ENCODE results near the gene GADD45B.
"Not testable (repeated sequence)": the region's sequence is repeated elsewhere in the genome, so short reads cannot be mapped to it uniquely, and the experiment has no call there.

GADD45B gene

DNA sequence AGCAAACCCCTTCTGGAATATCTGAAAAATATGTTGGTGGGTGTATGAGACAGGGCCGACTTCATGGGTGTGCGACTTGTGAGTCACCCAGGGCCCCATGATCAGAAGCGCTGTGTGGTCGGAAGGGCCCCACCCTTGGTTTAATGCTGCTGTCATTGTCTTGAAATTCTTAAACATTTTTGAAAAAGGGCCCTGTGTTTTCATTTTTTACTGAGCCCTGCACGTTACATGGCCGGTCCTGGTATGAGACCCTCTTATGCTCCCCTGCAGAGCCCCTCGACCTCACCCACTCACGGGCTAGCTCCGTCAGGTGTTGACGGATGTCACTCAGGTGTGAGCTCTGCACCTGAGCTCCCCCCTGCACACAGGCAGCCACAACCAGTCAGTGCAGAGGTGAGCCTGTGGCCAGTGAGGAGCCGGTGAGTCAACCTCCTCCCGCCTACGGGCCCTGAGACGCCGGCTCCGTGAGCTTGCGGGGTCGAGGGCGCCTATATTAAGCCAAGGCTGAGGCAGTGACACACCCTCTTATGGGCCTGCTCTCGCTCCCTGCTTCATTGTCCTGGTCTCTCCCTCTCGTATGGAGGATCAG, 27.7 kb downstream of the GADD45B start:
- peak; percentile 58 for DNase-seq (ENCODE audit: low read depth)

DNA sequence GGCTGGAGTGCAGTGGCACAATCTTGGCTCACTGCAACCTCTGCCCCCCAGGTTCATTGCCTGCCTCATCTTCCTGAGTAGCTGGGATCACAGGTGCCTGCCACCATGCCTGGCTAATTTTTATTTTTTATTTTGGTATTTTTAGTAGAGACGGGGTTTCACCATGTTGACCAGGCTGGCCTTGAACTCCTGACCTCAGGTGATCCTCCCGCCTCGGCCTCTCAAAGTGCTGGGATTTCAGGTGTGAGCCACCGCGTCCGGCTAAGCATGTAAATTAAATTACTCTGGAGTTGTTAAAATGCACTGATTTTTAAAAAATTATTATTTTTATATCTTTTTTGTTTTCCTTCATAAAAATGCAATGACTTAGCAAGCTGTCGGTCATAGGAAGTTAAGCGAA, 30.7 kb downstream of the GADD45B start:
- not testable (repeated sequence) for DNase-seq (ENCODE audit: low read depth); H3K4me3 ChIP-seq (ENCODE audit: low read depth, low read length)

More for the DNA sequence above, 27.7 kb downstream of the GADD45B start:
- H3K4me3 ChIP-seq (ENCODE audit: low read depth, low read length), result no peak overlapping the region

DNA sequence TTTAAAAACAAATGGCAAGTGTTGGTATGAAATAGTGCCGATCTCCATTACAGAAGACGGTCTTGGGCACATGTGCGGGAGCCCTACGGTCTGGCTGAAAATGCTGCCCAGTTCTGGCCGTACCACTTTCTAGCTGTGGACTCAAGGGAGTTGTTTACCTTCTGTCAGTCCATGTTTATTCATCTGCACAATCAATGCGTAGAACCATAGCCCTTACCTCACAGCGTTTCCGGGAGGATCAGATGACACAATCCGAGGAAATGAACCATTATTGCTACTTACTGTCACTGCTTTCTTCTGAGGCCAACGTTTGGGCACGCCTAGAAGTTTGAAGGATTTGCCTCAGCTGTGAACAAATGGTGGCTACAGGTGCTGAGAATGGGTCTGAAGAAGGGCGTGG, 31.2 kb downstream of the GADD45B start:
- H3K4me3 ChIP-seq (ENCODE audit: low read depth, low read length), result no peak overlapping the region
- DNase-seq (ENCODE audit: low read depth), result peak; percentile 53

DNA sequence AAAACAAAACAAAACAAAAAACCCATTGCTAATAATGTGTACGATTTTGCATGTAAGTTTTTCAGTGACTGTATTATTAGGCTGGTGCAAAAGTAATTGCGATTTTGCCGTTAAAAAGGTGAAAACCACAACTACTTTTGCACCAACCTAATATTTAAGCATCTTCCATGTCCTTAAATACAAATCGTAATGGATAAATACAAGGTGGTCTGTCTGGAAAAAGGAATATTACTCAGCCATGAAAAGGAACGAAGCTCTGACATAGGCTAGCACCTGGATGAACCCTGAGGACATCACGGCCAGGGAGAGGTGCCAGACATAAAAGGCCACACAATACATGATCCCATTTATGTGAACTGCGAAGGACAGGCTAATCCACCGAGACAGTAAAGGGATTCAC, 33.2 kb downstream of the GADD45B start:
- DNase-seq (ENCODE audit: low read depth), result no peak
- H3K4me3 ChIP-seq (ENCODE audit: low read depth, low read length), result no peak overlapping the region

DNA sequence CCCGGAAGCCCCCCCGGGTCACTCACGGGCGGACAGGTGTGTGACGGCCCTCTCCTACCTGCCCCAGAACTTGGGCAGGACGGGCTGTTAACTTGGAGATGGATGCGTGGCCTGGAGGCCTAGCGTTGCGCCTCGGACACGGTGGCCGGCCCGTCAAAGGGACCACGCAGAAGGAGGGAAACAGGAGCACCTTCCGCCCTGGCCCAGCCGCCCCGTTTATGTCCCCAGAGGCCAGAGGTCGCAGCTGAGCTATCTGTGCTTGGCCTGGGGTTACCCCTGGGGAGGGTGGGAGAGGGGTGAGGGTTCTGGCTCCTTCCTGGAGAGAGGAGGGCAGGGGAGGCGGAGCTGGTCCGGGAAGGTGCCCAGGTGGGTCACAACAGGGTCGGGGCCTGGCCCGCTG, 35.6 kb downstream of the GADD45B start:
- no peak overlapping the region for H3K4me3 ChIP-seq (ENCODE audit: low read depth, low read length)
- no peak for DNase-seq (ENCODE audit: low read depth)

DNA sequence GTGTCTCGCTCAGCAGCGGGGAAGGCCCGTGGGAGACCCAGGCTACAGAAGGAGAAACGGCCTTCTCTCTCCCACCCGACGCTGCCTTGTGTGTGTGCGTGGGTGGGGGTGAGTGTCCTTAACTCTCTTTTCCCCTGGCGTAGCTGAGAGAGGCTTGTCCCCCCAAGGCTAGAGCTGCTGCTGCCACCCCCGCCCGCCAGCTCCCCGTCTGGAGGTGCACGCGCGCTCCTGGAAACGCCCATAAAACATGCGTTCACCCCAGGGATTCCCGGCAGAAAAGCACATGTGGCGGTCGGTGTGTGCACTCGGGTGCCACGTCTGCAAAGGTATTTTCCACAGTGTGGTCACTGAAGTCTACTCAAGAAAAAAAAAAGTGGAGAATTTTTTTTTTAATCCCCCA, 36.1 kb downstream of the GADD45B start:
- no peak overlapping the region for H3K4me3 ChIP-seq (ENCODE audit: low read depth, low read length)
- no peak for DNase-seq (ENCODE audit: low read depth)

DNA sequence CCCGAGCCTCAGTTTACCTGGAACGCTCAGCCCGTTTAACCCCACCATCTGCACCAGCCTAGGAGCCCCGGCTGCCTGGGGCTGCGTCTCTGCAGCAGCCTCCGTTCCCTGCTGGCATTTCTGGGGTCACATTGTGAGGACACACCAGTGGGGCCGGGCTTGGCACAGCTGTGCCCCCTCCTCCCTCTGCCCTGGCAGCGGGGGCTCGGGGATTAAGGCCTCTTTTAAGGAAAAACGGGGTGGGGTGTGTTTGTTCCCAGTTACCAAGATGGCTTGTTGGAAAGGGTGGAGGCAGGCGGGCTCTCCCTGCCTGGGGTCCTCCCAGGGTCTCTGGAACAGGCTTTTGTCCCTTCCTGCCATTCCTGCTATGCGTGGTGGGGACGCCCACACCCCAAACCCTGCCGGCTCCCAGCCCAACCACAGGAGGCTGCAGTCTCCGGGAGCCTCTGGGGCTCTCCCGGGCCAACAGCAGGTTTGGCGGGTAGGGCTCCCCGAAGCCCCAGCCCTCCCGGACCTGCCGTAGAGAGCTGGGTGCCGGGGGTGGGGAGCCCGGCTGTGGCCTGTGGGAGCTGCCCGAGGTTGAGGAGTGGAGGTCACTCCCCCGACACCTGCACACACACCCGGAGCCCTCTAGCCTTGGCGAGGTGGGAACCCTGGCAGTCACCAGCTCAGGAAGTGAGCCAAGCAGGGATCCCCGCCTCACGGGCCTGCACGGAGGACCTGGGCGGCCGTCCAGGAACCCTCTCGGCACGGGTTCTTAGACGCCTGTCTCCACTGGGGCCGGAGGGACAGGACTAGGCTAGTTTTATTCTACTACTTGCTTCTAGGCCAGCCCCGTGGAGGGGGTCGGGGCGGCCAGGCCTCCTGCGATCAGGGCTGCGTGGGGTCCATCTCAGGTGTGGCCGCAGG, 36.9 kb downstream of the GADD45B start:
- DNase-seq (ENCODE audit: low read depth), result no peak
- H3K4me3 ChIP-seq (ENCODE audit: low read depth, low read length), result no peak overlapping the region

DNA sequence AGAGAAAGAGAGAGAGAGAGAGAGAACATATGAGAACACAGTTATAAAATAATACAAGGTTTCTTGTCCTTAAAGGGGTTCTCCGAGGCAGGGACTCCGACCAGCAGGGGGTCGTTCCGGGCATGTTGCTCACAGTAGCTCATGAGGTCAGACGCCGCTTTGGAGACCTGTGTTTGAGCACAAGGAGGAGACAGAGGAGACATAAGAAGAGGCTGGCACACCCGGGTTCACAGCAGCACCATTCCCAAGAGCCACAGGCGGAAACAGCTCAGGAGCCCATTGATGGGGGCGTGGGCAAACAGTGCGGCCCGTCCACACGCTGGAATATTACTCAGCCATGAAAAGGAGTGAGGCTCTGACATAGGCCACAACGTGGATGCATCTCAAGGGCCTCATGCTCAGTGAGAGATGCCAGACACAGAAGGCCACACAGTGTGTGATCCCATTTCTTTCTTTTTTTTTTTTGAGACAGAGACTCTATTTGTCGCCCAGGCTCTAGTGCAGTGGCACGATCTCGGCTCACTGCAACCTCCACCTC, 39.1 kb downstream of the GADD45B start:
- H3K4me3 ChIP-seq (ENCODE audit: low read depth, low read length), result no peak overlapping the region
- DNase-seq (ENCODE audit: low read depth), result no peak

DNA sequence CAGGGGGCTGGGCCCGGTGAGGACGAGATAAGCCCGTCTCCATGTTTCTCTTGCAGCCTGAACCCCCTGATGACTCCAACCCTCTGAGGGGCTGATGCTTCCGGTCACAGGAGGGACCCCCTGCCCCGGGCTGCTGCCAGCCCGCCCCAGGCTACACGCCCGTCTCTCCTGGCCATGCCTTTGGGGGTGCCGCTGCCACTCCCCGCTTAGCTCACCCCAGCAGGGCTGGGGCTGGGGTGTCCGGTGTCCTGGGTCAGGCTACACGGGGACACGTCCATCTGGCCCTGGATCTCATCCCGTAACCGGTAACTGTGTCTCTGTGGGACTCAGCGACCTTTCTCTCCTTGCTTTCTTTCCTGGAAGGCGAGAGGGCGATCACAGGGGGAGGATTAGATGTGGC, 40.8 kb downstream of the GADD45B start:
- DNase-seq (ENCODE audit: low read depth), result no peak
- H3K4me3 ChIP-seq (ENCODE audit: low read depth, low read length), result no peak overlapping the region

DNA sequence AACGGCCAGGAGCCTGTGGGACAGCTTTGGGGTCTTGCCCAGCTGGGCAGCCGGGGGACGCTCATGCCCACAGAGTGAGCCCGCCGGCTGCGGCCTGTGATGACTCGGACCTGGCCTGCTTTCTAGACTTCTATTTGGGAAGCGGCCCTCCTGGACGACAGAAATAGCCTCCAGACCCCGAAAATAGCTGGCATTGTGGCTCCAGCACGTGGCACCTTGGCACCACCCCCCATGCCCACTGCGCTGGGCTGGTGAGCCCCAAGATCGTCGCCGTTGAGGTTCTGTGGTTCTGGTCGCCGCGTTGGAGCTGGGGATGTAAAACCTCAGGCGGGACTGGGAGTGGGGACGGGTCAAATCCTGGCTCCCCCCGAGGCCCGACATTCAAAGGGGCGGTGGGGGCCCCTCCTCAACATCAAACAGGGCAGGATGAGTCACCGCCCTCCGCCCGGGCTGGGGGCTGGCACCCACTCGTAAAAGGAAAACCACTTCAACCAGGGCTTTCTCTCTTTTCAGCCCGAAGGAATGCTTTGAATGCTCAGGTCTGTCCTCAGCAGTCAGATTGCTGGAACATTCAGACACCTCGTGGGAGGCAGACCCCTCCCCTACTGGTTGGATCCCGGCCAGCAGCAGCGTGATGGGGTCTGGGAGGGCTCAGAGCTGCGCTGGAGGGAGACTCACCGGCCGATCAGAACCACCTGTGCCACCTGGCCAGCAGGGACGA, 42.1 kb downstream of the GADD45B start:
- H3K4me3 ChIP-seq (ENCODE audit: low read depth, low read length), result no peak overlapping the region
- no peak for DNase-seq (ENCODE audit: low read depth)

DNA sequence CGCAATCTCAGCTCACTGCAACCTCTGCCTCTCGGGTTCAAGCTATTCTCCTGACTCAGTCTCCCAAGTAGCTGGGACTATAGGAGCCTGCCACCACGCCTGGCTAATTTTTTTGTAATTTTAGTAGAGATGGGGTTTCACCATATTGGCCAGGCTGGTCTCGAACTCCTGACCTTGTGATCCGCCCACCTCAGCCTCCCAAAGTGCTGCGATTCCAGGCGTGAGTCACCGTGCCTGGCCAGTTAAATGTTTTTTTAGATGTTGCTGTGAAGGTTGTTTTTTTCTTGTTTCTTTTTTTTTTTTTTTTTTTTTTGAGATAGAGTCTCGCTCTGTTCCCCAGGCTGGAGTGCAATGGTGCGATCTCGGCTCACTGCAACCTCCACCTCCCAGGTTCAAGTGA, 42.9 kb downstream of the GADD45B start:
- DNase-seq (ENCODE audit: low read depth); H3K4me3 ChIP-seq (ENCODE audit: low read depth, low read length): not testable (repeated sequence)

DNA sequence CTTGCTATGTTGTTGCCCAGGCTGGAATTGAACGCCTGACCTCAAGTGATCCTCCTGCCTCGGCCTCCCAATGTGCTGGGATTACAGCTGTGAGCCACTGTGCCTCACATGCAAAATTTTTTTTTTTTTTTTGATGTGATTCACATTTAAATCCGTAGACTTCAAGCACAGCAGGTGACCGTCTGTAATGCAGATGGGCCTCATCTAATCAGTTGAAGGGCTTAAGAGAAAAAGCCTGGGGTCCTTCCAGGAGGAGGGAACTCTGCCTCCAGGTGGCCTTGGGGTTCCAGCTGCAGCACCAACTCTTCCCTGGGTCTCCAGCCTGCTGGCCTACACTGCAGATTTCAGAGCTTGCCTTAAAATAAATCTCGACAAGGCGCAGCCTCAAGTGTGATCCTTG, 43.6 kb downstream of the GADD45B start:
- H3K4me3 ChIP-seq (ENCODE audit: low read depth, low read length), result no peak overlapping the region
- DNase-seq (ENCODE audit: low read depth), result no peak

DNA sequence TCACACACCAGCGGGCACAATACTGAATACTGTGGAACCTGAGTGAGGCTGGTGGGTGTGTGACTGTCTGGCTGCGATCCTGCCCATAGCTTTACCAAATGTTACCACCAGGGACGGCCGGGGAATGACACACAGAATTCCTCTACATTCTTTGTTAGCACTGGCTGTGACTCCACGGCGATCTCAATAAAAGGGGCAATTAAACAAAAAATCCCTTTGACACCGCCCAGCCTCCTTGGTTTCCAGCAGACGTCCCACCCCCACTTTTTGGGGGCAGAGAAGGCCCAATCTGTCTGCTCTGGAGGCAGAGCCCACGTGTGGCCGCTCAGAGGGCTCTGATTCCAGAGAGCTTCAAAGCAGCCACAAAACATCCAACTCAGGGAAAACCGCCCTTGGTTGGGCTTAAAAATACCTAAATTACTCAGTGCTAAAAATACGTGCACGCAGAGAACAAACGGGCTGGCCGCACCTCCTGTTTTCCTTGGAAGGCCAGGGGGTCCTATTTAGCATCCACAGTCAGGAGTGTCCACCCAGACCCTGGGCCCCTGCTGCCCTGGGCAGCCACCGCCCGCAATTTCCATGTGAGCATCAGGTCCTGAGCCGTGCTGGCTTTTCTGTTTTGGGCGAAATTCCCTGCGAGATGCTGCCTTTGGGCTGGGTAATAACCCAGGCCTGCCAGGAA, 47.8 kb downstream of the GADD45B start:
- DNase-seq (ENCODE audit: low read depth), result no peak
- H3K4me3 ChIP-seq (ENCODE audit: low read depth, low read length), result no peak overlapping the region

DNA sequence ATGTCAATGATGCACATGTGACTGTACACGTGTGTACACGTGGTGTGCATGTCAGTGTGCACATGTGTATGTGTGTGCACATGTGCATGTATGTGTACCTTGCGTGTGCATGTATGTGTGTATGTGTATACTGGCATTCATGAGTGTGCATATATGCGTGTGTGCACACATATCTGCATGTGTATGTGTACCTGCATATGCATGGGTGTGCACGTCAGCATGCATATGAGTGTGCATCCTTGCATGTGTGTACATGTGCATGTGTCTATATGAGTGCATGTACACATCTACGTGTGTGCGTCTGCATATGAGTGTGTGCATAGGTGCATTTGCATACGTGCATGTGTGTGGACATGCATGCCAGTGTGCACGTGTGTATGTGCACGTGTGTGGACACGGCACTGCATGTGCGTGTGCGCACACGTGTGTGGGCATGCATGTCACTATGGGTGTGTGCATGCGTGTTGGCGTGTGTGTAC, 48.5 kb downstream of the GADD45B start:
- no peak for DNase-seq (ENCODE audit: low read depth)
- H3K4me3 ChIP-seq (ENCODE audit: low read depth, low read length), result no peak overlapping the region

DNA sequence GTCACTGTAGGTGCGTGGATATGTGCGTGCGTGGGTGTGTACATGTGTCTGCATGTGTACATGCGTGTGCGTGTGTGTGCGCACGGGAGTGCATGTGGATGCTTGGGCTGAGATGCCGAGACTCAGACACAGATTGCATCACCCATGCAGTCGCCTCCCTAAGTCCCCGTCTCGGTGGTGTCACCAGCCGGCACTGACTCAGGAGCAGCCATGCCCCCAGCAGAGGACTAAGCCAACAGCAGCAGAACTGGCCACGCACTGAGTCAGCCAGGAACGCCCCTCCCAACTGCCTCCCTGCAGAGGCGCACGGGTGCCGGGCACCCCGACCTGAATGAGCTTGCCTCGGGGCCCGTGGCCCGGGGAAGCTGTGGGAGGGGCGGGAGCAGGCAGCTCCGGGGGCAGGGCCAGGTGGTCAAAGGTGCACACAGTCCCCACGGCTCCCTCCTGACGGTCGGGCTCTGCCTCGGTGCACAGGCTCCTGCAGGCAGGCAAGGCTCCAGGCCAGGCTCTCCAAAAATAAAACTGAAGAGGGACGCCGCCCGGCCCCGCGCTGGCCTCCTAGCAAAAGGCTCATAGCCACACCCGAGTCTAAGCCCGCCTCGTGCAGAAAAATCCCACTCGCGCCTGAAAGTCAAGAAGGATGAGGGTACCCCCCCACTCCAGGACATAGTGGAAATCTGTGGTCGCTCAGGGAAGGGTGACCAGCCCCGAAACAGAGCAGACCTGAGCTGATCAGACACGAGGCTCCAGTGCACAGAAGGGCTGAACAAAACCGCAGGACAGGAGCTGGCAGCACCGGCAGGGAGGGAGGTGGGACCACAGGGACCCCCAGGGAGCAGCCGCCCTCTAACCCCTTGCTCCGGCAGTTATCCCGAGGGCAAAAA, 49.2 kb downstream of the GADD45B start:
- no peak overlapping the region for H3K4me3 ChIP-seq (ENCODE audit: low read depth, low read length)
- DNase-seq (ENCODE audit: low read depth), result no peak

DNA sequence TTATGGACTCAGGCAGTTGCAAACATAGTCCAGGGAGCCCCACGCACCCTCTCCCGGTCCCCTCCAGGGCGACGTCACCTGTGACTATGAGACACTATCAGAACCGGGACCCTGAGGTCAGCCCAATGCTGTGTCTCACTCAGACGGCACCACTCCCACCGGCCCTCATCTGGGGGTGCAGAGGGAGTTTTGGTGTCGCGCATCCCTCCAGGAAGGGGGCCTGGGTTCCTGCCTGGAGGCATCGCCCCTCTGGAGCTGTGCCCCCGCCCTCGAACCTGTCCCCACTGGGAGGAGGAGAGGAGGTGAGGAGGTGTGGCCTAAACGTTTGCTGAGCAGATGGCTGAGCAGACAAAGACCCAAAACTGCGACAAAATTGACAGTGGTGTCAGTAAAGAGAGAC, 51.2 kb downstream of the GADD45B start:
- DNase-seq (ENCODE audit: low read depth), result no peak

DNA sequence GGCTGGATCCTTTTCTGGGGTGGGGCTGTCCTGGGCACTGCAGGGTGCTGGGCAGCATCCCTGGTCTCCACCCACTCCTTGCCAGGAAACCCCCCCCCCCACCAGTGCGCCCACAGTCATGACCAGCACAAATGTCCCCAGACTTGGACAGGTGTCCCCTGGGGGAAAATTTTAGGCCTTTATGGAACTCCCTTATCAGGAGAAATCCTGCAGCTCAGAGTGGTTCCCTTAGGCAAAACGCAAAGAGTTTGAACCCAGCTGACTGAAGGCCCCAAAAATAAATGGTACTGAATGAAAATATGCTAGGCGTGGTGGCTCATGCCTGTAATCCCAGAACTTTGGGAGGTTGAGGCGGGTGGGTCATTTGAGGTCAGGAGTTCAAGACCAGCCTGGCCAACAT, 51.8 kb downstream of the GADD45B start:
- DNase-seq (ENCODE audit: low read depth), result no peak
- no peak overlapping the region for H3K4me3 ChIP-seq (ENCODE audit: low read depth, low read length)

More for the DNA sequence above, 51.2 kb downstream of the GADD45B start:
- H3K4me3 ChIP-seq (ENCODE audit: low read depth, low read length), result no peak overlapping the region

All from skeletal muscle cell (primary cell).